Transverse colon (tissue), 4 donors: Measurements from ENCODE around the gene PIAS4. TPM values are rescaled to one million over a fixed set of nuclear protein-coding genes. Genes with fewer than 3 reads are reported as not detected.
A peak's percentile ranks its signal among the peaks of the same experiment; 100 is the strongest.

Experiments used
- DNase-seq: peaks from one replicate; pipeline ENCODE4 v3.0.0-alpha.2; 2019
- H3K27ac ChIP-seq, 4 donors: fragments of 200-600 bp; sonication (generic); 2 replicates each; pipeline ENCODE4 v1.5.1; 2016 to 2018; ENCODE audit warnings: inconsistent platforms in 4 of 4
- H3K27me3 ChIP-seq: fragments of 200-600 bp; sonication (generic); 2 replicates; pipeline ENCODE4 v1.5.1; 2017; ENCODE audit warnings: inconsistent platforms
- H3K36me3 ChIP-seq, 4 donors: fragments of 200-600 bp; sonication (generic); 2 replicates each; pipeline ENCODE4 v1.5.1; 2017 to 2019; ENCODE audit warnings: inconsistent platforms in 4 of 4
- H3K4me1 ChIP-seq, 4 donors: fragments of 200-600 bp; sonication (generic); 2 replicates each; pipeline ENCODE4 v1.5.1; 2017 to 2020; ENCODE audit warnings: inconsistent platforms in 4 of 4
- H3K4me3 ChIP-seq, 4 donors: fragments of 200-600 bp; sonication (generic); 1 replicate in 1 of 4; 2 replicates in 3 of 4; pipeline versions ENCODE4 v1.5.1 to v1.6.1; 2017 to 2019; ENCODE audit warnings: inconsistent platforms in 4 of 4
- H3K9me3 ChIP-seq, 2 donors: fragments of 200-600 bp; sonication (generic); 2 replicates each; pipeline ENCODE4 v1.5.1; 2017 to 2019; ENCODE audit warnings: inconsistent platforms in 2 of 2
- CTCF ChIP-seq, 5 experiments: fragments of 200-600 bp in 3 of 5; fragments of 450-650 bp in 2 of 5; sonication (generic) in 3 of 5; IDR thresholded peaks; 1 replicate in 2 of 5; 2 replicates in 3 of 5; pipeline ENCODE4 v1.5.1; 2016 to 2017; ENCODE audit warnings: antibody characterized with exemption in 5 of 5, inconsistent platforms in 3 of 5, mild to moderate bottlenecking in 2 of 5, moderate library complexity in 1 of 5
- EP300 ChIP-seq: sonication (generic); formaldehyde crosslinking; IDR thresholded peaks from one replicate; pipeline ENCODE4 v1.6.1; 2017; ENCODE audit warnings: antibody characterized with exemption, low read depth
- POLR2A ChIP-seq: fragments of 450-650 bp; IDR thresholded peaks from one replicate; pipeline ENCODE4 v1.6.1; 2016; ENCODE audit warnings: antibody characterized with exemption, mild to moderate bottlenecking, moderate library complexity
- POLR2AphosphoS5 ChIP-seq, 3 donors: sonication (generic); formaldehyde crosslinking; IDR thresholded peaks; one replicate each; pipeline ENCODE4 v1.6.1; 2016; ENCODE audit warnings: antibody characterized with exemption in 3 of 3
- WGBS, 2 donors: methylation state at CpG; one replicate each; pipeline ENCODE4 v1.1.5; 2018; ENCODE audit warnings: low coverage in 1 of 2; 5-methylcytosine and 5-hydroxymethylcytosine counted together
- in situ Hi-C, 4 donors: fragments of 200-750 bp; cut with MboI; loops; one replicate each; pipeline versions ENCODE4 v1.15.0 to v1.15.1; 2017; ENCODE audit warnings: low sequenced_read_pairs in 3 of 4, low pct_ligation_motif_present in 1 of 4, low pct_unique_long_range_greater_than_20kb in 1 of 4
- intact Hi-C: fragments of 100-400 bp; cut with DNase I; formaldehyde crosslinking; loops from one replicate; pipeline ENCODE4 v1.15.1; 2023; ENCODE audit warnings: low total_unique reads
- total RNA-seq, 4 donors: library from RNA; depleted of rRNA; stranded (reverse); fragments of >200 nt; gene quantifications; one replicate each; pipeline ENCODE4 v1.1.0, GENCODE V29; 2016

The PIAS4 gene
- total RNA-seq, 4 donors from 2014 or later: 15.5 to 110 (median 23.0) TPM

GRCh38 chr19:4054441-4055208 lies 47.1 kb downstream of the PIAS4 start:
- peaks cover 55 to 82% (median 76%) of the 10 kb centered on the region in 4 donors for H3K4me1 ChIP-seq
- intact Hi-C loops: no loop called here
- no peak for TF ChIP-seq POLR2A
- no peak for TF ChIP-seq CTCF (IDR thresholded peaks at IDR 0.05)
- no peak for TF ChIP-seq EP300
- TF ChIP-seq POLR2AphosphoS5 (IDR thresholded peaks at IDR 0.05): no peak
- H3K4me3 ChIP-seq: peak overlapping the region in 1 of 4 donors; percentile 16
- peaks cover 0 to 16% (median 8%) of the 10 kb centered on the region in 4 donors for H3K36me3 ChIP-seq
- WGBS, 2 donors: 82% methylated on average over 81 of the region's 91 CpGs; no CpG with 5 or more reads in 1 of the 2 donors
- DNase-seq: no peak
- no peaks in the 10 kb centered on the region for H3K9me3 ChIP-seq
- H3K27me3 ChIP-seq: no peaks in the 10 kb centered on the region
- H3K27ac ChIP-seq: peak overlapping the region; percentile 85 to 100 (median 95)
- in situ Hi-C loops: no loop called here

GRCh38 chr19:4055209-4055552 lies 47.6 kb downstream of the PIAS4 start:
- in situ Hi-C loops (no loop called here), intact Hi-C loops (no loop called here)
- H3K27me3 ChIP-seq: no peaks in the 10 kb centered on the region
- H3K27ac ChIP-seq: peak overlapping the region; percentile 85 to 100 (median 95)
- no peak overlapping the region for H3K4me3 ChIP-seq
- no peaks in the 10 kb centered on the region for H3K9me3 ChIP-seq
- no peak for DNase-seq
- peaks cover 0 to 16% (median 8%) of the 10 kb centered on the region in 4 donors for H3K36me3 ChIP-seq
- WGBS, 2 donors: 96% methylated on average over 20 of the region's 20 CpGs; no CpG with 5 or more reads in 1 of the 2 donors
- H3K4me1 ChIP-seq: peaks cover 56 to 85% (median 79%) of the 10 kb centered on the region in 4 donors
- TF ChIP-seq CTCF (IDR thresholded peaks at IDR 0.05) (no peak), POLR2A (no peak), POLR2AphosphoS5 (IDR thresholded peaks at IDR 0.05) (no peak), EP300 (no peak)

GRCh38 chr19:4057931-4058692 lies 50.6 kb downstream of the PIAS4 start:
- Histone ChIP-seq H3K4me1 (peaks cover 72 to 86% (median 85%) of the 10 kb centered on the region in 4 donors), H3K4me3 (peak overlapping the region in 3 of 4 donors; percentile 23 to 100 (median 87)), H3K9me3 (no peaks in the 10 kb centered on the region), H3K27ac (peak overlapping the region; percentile 97 to 100 (median 99)), H3K27me3 (no peaks in the 10 kb centered on the region), H3K36me3 (peaks cover 0 to 16% (median 8%) of the 10 kb centered on the region in 4 donors)
- peak; percentile 87 for DNase-seq
- WGBS, 2 donors: 25% methylated on average over 4 to 19 of the region's 22 CpGs
- in situ Hi-C loops (no loop called here), intact Hi-C loops (no loop called here)
- TF ChIP-seq POLR2A (peak; percentile 53), POLR2AphosphoS5 (IDR thresholded peaks at IDR 0.05) (peak; percentile 63 to 72 (median 68)), CTCF (IDR thresholded peaks at IDR 0.05) (peak in 3 of 5 experiments; percentile 9 to 44 (median 32)), EP300 (no peak)
